ENCODE measurements around the gene BRD2.

BRD2 gene

DNA sequence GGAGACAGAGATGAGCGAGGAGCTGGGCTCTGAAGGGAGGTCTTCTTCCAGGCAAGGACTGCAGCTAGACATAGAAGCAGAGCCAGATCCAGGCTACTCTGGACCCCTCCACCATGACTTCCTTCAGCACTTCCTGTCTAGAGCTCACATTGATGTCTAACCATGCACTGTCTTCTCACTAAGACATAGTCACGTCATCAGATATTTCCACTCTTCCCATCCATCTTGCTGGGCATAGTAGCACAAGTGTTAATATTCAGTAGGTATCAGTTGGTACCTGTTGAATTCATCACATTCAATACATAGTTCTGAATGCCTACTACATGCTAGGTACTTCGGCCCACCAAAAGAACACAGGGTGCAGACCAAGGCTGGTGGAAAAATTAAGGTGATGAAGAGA lies 18.4 kb upstream of the BRD2 start:
- DNase-seq, result no peak

DNA sequence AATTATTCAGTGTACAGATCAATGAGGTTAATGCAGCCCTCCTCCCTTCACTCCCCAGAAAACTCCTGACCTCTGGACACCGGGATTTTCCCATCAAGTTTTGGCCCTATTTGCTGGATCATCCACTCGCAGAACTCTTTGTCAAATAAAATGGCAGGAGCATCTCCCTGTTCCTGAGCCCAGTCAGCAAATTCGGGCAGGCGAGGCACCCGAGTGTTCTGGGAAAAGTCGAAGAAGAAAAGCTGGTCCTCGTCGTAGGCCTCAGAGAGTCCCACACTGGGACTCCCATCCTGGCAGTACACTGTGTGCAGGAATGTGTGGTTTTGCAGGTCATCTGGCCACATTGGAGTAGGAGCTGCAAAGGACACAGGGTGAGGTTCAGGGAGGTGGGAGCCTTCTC lies 17.9 kb upstream of the BRD2 start:
- DNase-seq, result no peak

DNA sequence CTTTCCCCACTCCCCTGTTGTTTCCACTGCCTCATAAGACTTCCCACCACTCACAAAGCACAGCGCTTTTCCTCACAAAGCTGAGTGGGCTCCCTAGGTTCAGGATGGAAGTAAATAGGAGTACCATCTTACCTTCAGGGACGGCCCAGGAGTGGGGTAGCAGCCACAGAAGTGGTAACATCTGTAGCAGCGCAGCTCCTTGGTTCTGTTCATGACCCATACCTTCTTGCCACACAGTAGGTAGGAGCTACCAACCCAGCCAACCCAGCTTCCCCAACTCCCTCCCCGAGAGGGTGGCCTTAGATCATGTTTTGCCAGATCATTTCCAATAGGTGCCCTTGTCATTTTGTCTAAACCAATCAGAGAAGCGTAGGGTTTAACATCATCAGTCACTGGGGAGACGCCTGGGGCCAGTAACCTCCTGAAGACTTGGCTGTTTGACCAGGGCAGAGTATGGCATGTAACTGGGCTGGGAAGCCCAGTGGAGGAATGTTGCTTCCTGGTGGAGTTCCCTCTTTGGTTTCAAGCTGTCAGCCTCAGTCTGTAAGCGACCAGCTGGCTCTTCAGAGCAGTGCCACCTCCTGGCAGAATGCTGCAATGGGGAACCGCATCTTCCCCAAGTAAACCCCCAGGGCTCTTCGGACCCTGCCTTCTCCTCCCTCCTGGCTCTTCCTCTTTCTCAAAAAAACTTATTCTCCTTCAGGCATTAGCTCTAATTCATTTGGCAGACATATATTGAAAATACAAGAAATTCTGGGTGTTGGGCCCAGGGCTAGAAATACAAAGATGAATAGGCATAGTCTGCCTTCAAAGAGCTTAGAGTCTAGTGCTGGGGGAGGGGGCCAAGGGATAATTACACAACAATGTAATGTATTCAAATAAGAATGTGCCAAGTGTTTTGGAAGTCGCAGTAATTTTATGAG lies 15.3 kb upstream of the BRD2 start, which contains the start of gene HLA-DMA:
HLA-DMA (minus strand) TSS at position 281 of the 923 bp plus-strand sequence; CDS start at position 220, 61 bp downstream.
- peak; percentile 38 for DNase-seq

DNA sequence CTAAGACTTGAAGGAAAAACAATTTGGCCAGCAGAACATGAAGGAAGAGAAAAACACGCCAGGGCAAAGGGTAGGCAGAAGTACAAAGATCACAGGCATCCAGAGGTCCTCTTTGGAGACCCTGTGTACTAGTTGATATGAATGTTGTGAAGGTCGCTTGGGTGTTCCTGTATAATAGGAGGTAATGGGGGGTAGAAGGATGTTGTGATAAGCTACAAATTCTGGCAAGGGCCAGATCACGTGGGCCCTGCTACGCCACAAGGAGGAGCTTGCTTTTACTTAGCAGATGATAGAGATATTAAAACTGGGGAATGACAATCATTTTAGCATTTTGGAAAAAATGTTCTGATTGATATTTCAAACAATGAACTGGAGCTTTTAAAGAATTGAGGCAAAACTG lies 14.6 kb upstream of the BRD2 start:
- no peak for DNase-seq

DNA sequence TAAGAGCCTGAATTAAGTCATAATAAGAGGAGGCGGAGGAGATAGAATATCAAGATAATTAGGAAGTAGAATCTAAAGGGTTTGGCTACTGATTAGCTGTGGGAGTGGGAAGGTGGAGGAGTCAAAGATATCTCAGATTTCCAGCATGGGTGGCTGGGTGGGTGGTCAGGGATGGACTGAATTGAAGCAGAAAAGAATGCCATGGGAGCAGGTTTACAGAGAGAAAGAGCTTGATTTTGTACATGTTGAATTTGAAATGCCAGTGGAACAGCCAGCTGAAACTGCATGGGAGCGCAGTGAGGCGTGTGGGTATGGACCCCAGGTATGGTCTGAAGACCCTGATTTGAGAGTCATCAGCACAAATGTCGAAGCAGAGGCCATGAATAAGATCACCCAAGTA lies 14.1 kb upstream of the BRD2 start:
- DNase-seq, result no peak

DNA sequence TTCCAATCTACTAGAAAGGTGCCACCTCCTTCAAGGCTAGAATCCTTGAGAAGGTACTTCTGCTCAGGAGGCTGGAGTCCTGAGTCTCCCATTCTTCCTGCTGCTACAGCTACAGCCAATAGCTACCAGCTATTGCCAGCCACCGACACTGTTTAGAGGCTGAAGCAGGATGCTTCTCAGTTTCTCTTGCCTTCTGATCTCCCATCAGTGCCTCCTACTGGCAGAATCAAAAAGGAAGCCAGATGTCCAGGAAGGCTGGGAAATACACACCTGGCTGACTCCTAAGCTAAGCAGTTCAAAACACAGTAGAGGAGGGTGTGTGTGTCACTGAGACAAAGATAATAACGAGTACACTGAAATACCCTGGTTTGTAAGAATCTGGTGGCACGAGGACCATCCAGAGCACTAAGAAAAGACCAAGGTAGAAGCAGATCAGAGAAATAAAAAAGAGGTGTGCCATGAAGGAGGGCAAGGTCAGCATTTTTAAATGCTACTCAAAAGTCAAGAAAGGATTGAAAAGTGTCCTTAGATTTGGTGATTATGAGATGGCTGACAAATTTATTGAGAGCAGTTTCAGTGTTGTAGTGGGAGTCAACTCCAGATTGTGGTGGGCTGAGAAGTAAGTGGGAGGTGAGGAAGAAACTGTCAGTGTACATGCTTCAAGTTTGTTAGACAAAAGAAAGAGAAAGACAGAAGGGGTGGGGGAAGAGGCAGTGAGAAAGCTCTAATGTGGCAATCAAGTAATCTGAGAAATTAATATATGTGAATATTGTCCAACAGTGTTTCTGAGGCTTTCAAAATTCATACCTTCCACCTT lies 13.2 kb upstream of the BRD2 start:
- no peak for DNase-seq

DNA sequence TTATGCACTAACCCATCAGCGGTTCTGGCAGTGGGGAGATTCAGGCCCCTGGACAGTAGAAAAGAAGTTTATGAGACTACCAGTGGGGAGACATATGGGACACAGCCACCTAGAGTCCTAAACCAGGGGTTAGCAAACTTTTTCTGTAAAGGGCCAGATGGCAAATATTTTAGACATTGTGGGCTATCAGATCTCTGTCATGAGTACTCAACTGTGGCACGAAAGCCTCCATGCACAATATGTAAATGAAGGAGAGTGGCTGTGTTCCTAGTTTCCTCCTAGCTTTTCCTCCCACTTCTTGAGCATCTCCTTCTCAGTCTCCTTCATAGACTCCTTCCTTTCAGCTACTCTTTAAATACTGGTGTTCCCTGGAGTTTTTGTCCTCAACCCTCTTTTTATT lies 12.2 kb upstream of the BRD2 start:
- no peak for DNase-seq

DNA sequence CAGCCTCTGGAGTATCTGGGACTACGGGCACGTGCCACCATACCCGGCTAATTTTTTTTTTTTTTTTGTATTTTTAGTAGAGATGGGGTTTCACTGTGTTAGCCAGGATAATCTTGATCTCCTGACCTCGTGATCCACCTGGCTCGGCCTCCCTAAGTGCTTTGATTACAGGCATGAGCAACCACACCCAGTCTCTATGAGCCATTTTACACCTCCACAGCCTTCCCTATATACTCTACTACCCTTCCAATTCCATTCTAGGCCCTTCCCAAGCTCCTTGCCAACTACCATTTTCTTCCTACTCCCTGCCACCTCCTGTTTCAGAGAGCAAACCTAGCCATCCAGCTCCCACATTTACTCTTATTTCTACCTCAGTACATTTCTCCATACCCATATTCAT lies 7.8 kb upstream of the BRD2 start:
- DNase-seq, result no peak

DNA sequence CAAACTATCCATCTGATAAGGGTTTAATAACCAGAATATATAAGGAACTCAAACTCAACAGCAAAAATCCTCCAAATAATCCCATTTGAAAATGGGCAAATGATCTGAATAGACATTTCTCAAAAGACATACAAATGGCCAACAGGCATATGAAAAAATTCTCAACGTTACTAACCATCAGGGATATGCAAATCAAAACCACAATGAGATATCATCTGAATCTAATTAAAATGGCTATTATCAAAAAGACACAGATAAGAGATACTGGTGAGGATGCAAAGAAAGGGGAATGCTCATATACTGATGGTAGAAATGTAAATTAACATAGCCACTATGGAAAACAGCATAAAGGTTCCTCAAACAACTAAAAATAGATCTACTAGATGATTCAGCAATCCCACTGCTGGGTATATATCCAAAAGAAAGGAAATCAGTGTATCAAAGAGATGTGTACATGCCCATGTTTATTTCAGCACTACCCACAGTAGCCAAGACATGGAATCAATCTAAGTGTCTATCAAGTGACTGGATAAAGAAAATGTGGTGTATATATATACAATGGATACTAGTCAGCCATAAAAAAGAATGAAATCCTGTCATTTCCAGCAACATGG lies 6.1 kb upstream of the BRD2 start:
- DNase-seq, result no peak

DNA sequence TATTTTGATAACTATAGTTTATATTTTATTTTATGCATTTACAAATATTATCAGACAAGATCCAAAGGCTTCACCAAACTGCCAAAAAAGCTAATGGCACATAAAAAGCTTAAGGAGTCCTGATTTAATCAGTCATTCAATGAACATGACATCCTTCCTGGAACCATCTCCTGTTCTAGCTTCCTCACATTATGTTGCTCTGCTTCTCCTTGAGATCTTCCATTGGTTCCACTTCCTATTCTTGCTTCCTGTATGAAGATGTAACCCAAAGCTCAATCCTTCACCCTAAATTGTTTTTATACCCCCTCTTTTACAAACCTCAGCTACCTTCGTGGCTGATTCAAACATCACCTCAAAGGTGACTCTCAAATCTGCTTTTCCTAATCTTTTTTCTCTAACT lies 4.5 kb upstream of the BRD2 start:
- DNase-seq, result no peak

DNA sequence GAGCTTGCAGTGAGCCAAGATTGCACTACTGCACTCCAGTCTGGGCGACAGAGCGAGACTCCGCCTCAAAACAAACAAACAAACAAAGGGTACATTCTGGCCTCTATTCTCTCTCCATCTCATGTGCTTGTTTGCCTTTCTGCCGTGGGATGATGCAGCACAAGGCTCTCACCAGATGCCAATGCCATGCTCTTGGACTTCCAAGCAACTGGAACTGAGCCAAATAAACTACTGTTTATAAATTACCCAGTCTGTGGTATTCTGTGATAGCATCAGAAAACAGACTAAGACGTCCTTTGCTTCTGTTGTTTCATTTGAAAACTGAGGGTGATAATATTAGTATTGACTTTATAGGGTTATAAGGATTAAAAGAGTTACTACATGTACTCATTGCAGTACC lies 3.6 kb upstream of the BRD2 start:
- DNase-seq, result no peak

DNA sequence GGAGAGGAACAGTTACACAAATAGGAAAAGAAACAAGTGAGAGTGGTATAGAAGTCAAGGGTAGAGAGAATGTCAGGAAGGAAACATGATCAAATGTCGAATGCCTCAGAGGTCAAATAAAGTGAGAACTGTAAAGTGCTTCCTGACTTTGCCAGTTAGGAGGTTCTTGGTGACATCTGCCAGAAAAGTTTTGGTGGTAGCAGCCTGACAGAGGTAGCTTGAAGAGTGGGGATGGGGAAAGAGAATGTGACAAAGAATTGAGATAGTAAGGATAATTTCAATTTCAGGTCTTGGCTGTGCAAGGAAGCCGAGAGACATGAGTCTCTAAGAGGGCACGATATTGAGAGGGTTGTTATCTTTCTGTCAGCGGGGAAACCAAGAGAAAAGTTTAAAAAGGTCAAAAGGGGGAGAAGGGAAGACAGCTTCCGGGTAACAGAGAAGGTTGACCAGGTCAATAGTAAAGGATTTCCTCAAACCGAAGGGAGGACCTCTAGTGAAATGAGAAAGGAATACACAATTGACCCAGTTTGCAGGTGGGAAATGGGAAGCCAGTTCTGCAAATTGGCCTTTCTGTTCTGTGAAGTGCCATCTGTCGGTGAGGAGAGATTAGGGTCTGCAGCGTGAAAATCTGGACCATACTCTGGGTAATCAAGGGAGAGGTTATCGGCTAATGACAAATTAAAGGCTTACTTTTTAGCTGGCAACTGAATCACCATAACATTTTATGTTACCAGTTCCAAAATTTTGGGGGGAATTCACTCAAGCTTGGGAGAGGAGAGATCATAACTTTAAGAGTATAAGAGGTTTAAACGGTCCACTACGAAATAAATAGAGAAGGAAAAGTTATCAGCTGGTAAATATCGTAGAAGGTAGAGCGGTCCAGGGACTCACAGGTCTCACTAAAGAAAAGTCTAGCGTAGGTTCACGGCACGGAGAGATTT lies 973 bp upstream of the BRD2 start:
- DNase-seq, result peak; percentile 6

DNA sequence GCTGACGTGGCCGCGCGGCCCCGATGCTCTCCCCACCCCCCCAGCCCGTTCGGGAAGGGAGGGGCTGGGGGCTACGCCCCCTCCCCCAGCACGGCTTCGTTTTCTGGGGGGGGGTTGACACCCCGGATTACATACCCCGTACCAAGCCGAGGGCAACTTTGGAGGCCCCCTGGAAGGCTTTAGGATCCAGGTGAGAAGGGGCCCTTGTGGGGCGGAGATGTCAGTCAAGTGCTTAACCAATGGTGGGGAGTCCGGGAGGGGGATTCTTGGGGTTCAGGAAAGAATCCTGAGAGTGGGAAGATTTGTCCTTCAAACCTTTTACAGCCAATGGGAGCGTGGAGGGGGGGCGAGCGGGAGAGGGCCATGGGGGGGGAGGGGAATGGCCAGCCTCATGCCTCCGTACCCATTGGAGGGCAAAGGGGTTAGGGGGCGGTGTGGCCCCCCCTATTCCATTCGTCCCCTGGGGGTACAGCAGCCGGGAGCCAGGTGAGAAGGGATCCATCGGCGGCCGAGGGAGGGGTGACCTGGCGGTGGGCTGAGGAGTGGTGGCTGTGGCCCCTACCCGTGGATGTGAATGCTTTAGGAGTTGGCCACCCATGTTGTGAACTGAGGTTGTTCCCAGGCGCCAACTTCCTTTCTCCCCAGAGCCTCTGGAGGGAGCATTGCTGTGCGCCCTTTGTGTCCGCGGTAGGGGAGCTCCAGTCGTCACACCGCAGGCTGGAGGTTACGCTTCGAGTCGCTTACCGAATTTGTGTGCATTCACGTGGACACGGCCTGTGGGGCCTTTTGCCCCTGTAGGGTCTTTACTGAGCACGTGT lies 682 bp downstream of the BRD2 start:
- DNase-seq, result peak; percentile 72

DNA sequence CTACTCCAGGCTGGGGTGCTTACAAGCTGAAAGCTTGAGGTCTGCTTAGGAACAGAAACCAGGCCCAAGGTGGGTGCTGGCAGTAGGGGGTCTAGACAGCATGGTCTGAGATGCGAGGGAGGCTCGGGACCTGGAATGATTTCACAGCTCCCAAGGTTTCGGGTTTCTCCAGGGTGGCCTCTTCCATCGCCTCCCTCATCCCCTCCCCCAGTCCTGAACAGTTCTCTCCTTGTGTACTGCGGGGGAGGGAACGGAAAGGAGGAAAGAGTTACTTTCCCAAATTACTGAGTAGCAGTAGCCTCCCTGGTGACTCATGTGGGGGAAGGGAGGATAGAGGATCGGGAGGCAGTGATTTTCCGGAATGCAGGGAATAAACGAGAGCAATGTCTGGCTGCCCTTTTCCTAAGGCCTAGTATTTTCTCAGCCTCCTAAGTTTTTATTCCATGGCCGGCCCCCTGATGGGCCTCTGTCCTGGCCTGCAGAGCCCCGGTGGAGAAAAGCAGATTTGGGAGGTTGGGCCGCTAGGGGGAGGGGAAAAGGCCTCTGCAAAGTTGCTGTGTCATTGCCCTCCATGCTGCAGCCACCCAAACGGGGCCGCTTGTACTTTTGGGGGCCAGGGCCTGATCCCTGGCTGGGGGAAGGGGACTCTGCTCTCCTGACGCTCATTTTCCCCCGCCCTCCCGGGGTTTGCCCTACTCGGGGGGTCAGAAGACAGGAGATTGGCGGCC lies 1.5 kb downstream of the BRD2 start:
- DNase-seq, result peak; percentile 75

DNA sequence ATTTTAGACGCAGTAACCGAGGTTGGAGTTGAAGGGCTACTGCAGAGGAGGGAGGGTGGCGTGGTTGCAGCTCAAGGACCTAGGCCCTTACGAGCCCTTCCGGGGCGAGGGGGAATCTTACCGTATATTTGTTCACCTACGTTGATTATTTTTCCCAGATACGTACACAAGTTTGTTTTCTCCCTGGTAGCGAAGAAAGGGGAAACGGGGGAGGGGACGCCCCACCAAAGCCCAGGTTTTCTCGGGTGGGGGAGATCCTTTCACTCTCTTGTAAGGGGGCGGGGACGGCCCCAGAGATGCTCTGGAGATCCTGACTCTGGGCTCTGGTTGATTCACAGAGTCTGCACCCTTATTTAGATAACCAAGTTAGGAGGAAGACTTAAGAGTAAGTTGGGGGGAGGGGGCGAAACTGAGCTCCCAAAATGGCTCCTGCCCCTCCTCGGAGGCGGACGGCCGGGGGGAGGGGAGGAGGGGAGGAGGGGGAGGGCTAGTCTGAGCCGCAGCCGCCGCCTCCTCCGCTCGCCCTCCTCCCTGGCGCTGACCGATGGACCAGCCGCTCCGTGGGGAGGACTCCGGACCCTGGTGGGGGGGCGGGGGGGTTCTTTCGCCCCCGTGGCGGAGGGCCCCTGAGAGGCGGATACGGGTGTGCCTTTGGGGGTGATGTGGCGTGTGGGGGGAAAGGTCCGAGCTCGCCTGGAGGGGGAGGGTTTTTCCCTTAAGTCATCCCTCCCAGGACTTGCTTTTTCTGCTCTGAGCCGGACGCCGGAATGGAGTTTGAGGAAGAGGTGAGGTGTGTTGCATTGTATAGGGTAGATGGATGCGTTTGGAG lies 2.2 kb downstream of the BRD2 start:
- peak; percentile 82 for DNase-seq

DNA sequence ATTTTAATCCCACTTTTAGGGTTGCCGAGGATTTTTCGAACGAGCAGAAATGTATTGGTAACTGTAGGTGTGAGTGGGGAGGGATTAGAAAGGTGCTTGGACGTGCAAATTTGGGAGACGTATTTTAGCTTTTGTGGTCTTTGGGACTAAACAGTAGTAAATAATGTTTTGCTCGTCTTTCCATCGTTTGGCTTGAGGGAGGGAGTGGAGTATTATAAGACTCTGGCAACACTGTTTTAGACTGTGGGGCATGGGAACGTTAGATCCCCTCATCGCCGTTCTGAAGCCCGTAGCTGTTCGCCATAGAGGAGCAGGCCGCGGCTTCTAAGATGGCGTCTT lies 2.8 kb downstream of the BRD2 start:
- no peak for DNase-seq

DNA sequence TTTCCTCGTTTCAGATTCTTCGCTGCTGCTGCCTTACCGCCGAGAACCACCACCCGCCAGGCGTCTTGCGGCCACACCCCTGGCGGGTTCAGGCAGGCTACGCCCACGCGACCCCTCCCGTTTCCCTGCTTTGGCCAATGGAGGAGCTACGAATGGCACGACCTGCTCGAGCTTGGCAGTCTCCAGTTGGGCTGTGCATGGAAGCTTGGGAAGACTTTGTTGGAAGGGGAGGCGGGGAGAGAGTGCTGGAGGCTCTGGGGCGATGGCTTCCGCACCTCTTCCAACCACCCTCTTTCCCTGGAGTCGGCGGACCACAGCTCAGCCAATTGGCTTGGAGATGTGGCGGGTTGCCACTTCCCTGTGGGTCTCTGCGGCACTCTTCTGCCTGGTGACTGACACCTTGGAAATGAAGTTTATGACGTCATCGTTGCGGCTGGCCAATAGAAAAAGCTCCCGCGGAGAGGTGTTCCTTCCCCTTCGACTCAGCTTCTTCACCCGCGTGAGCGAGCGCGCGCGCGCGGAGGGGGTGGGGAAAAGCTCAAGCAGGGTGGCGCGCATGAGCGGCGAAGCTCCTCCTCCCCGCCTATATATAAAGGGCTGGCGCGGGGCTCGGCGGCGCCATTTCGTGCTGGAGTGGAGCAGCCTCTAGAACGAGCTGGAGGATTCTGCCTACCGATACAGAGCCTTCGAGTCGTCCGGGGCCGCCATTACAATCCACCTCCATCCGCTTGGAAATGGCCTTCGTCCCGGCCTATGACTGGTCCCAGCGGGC lies 3.4 kb downstream of the BRD2 start:
- DNase-seq, result peak; percentile 99

DNA sequence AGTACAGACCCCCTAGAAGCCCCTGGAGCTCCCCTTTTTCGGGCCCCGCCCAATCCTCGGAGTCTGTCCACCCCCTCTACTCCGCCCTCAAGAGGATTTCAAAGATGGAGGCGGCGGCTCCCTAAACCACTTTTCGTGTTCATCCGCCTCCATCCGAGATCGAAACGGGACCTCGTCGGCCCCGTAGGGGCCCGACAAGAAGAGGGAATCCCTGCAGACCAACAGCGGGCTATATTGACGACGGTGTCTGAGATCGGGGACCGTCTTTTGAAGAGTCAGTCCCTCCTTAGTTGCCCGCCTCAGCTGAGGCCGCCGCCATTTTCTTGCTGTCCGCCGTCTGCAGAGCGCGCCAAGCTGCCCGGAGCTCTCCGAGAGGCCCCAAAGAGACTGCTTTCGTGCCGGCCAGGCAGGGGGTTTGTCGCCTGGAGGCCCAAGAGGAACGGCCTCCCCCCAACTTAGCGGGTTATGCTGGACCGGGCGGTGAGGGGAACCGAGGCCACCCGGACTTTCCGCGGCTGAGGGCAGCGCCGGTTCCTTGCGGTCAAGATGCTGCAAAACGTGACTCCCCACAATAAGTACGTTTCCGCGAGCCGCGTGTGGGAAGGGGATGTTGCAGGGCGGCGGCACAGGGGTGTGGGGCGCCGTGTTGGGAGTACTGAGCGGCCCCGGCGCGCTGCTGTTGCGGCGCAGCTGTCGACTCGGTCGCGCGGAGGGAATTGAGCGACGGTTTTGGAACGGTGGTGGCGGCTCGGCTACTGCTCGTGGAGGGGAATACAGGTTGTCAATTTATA lies 4.2 kb downstream of the BRD2 start:
- DNase-seq, result no peak
